HCT116 (cell line): ENCODE results near the gene HOXA13.

Experiments used
- CTCF ChIP-seq, 3 experiments: fragments of 200-600 bp in 1 of 3; sonication (generic) in 1 of 3; IDR thresholded peaks in 2 of 3; conservative IDR thresholded peaks in 1 of 3; 2 replicates each; pipeline ENCODE4 v1.5.1; 2012 to 2017; ENCODE audit warnings: low read depth in 2 of 3, low read length in 2 of 3, antibody characterized with exemption in 1 of 3, borderline replicate concordance in 1 of 3, control low read depth in 1 of 3, mild to moderate bottlenecking in 1 of 3, mixed read lengths in 1 of 3, mixed run types in 1 of 3, moderate library complexity in 1 of 3; ENCODE audit not compliant: insufficient read depth in 1 of 3
- EZH2 ChIP-seq: fragments of 200-600 bp; sonication (generic); IDR thresholded peaks from 2 replicates; pipeline ENCODE4 v1.6.1; 2017; ENCODE audit warnings: antibody characterized with exemption, mixed run types
- EZH2phosphoT487 ChIP-seq: fragments of 200-600 bp; IDR thresholded peaks from 2 replicates; pipeline ENCODE4 v1.6.1; 2018; ENCODE audit warnings: antibody characterized with exemption, borderline replicate concordance
- MAX ChIP-seq: IDR thresholded peaks from 2 replicates; pipeline ENCODE4 v1.6.1; 2012
- POLR2A ChIP-seq: IDR thresholded peaks from 2 replicates; pipeline ENCODE4 v1.7.0; 2011; ENCODE audit warnings: borderline replicate concordance; ENCODE audit not compliant: insufficient read depth, insufficient read length; ENCODE audit errors: extremely low read depth
- POLR2AphosphoS5 ChIP-seq: IDR thresholded peaks from 2 replicates; pipeline ENCODE4 v1.6.1; 2011; ENCODE audit warnings: mild to moderate bottlenecking, low read depth, low read length, moderate library complexity
- SIN3A ChIP-seq: IDR thresholded peaks from 2 replicates; pipeline ENCODE4 v1.6.1; 2012; ENCODE audit warnings: low read depth
- SP1 ChIP-seq: IDR thresholded peaks from 2 replicates; pipeline ENCODE4 v1.6.1; 2012; ENCODE audit warnings: low read depth
- TCF7L2 ChIP-seq: IDR thresholded peaks from 2 replicates; pipeline ENCODE4 v1.7.0; 2011; ENCODE audit warnings: borderline replicate concordance, inconsistent platforms; ENCODE audit not compliant: insufficient read depth, insufficient read length; ENCODE audit errors: extremely low read depth

- TF ChIP-seq CTCF (IDR thresholded peaks at IDR 0.05 in 2 of 3, conservative IDR thresholded peaks at IDR 0.05 in 1 of 3; ENCODE audit: borderline replicate concordance in 1 of 3, insufficient read depth in 1 of 3, low read depth in 2 of 3, low read length in 2 of 3), result no peak
- TF ChIP-seq EZH2phosphoT487, result no peak
- TF ChIP-seq POLR2A, result no peak
- no peak for TF ChIP-seq EZH2
- TF ChIP-seq MAX, result no peak
- no peak for TF ChIP-seq SIN3A
- no peak for TF ChIP-seq POLR2AphosphoS5
- TF ChIP-seq TCF7L2, result no peak
- no peak for TF ChIP-seq SP1
These were observed 53.9 kb downstream of the HOXA13 start for GRCh38 chr7:27145914-27146412.
